ENCODE measurements around the gene SCUBE1. TPM values are rescaled to one million over a fixed set of nuclear protein-coding genes. Genes with fewer than 3 reads are reported as not detected.

The SCUBE1 gene
- total RNA-seq, 1 donor from 2014 or later, result 54.7 TPM

DNA sequence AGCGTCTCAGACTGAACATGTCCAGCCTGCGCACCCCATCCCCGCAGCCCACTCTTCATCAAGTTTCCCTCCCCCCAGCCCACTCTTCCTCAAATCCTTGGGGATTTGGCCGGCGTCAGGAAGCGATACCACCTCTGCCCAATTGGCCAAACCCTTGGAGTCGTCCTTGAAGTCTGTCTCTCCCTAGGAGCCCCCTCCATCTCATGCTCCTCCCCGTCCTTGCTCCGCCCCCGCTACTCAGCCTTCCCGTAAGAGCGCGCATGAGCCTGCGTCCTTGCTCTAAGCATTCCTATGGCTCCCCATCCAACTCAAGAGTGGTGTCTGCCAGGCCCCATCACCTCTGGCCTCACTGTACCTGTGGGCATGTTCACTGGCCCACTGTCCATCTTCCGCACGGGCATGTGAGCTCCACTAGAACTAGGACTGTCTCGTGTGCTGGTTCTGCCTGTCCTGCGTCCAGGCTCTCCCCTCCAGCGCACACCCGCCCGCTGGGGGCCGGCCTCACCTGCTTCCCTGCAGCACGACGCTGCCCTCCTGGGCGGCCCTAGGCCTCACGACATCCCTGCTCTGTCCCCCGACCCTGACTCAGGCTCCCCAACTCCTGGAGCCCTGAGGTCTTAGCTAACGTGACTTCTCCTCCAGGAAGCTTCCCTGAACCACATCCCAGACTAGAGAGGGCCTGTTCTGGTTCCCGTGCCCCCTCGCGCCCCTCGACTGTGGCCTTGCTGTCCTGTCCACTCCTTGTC, 125.7 kb downstream of the SCUBE1 start:
- Mint-ChIP-seq H3K36me3 (ENCODE audit: low read depth, unreplicated experiment) (peaks cover 22% of the 10 kb centered on the region), H3K9me3 (ENCODE audit: unreplicated experiment) (no peaks in the 10 kb centered on the region), H3K4me3 (ENCODE audit: unreplicated experiment) (peak overlapping the region; percentile 42), H3K27ac (ENCODE audit: unreplicated experiment) (no peak overlapping the region), H3K4me1 (ENCODE audit: unreplicated experiment) (no peaks in the 10 kb centered on the region), H3K27me3 (ENCODE audit: unreplicated experiment) (peaks cover 17% of the 10 kb centered on the region)
- DNase-seq (ENCODE audit: low spot score), result no peak
- no peak for TF ChIP-seq CTCF (IDR thresholded peaks at IDR 0.05; ENCODE audit: unreplicated experiment)

DNA sequence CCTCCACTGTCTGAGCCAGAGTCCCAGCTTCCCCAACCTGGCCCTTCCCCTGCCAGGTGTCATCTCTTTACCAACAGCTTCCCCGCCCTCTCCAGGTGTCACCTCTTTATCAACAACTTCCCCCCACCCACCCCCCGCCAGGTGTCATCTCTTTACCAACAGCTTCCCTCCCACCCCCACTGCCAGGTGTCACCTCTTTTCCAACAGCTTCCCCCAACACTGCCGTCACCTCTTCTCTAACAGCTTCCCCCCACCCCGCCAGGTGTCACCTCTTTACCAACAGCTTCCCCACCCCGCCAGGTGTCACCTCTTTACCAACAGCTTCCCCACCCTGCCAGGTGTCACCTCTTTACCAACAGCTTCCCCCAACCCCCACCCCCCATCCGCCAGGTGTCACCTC, 126.4 kb downstream of the SCUBE1 start:
- Mint-ChIP-seq H3K9me3 (ENCODE audit: unreplicated experiment) (no peaks in the 10 kb centered on the region), H3K36me3 (ENCODE audit: low read depth, unreplicated experiment) (peaks cover 22% of the 10 kb centered on the region), H3K4me3 (ENCODE audit: unreplicated experiment) (no peak overlapping the region), H3K27me3 (ENCODE audit: unreplicated experiment) (peaks cover 17% of the 10 kb centered on the region), H3K27ac (ENCODE audit: unreplicated experiment) (no peak overlapping the region), H3K4me1 (ENCODE audit: unreplicated experiment) (no peaks in the 10 kb centered on the region)
- no peak for DNase-seq (ENCODE audit: low spot score)
- no peak for TF ChIP-seq CTCF (IDR thresholded peaks at IDR 0.05; ENCODE audit: unreplicated experiment)

DNA sequence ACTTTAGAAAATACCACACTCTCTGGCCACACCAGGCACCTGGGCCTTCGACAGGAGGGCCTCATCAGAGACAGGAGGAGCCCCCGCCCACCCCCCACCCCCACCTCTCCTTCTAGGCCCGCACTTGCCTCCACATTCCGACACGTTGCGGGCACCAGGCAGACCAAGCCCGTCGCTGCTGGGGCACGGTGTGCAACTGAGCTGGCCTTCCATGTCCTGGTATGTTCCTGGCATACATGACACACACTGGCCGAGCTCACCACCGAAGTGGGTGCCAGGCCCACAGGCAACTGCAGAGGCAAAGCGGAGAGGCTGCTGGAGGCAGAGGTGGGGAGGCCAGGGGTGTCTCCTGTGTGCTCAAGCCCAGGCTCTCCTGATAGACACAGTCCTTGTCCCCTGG, 129.2 kb downstream of the SCUBE1 start:
- H3K9me3 Mint-ChIP-seq (ENCODE audit: unreplicated experiment), result no peaks in the 10 kb centered on the region

DNA sequence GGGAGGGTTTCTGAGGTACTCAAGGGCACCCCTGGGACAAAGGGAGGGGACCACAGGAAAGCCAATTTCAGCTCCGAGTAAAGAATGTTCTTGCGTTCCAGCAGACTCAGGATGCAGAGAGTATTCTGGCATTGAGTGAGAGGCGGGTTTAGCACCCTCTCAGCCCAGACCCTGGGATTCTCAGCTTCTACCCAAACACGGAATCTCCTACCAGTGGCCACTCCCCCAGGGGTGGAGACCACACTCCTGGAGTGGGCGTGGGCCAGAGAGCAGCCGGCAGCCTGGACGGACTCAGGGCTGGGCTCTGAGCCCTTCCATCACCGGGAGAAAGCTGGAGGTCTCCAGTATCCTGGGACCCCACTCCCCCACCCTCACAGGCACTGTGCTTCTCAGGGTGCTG, 130.1 kb downstream of the SCUBE1 start:
- no peak for TF ChIP-seq CTCF (IDR thresholded peaks at IDR 0.05; ENCODE audit: unreplicated experiment)
- no peak overlapping the region for H3K4me3 Mint-ChIP-seq (ENCODE audit: unreplicated experiment)
- H3K27me3 Mint-ChIP-seq (ENCODE audit: unreplicated experiment), result peaks cover 15% of the 10 kb centered on the region
- H3K9me3 Mint-ChIP-seq (ENCODE audit: unreplicated experiment), result no peaks in the 10 kb centered on the region
- DNase-seq (ENCODE audit: low spot score), result no peak
- H3K4me1 Mint-ChIP-seq (ENCODE audit: unreplicated experiment), result no peaks in the 10 kb centered on the region
- no peak overlapping the region for H3K27ac Mint-ChIP-seq (ENCODE audit: unreplicated experiment)
- H3K36me3 Mint-ChIP-seq (ENCODE audit: low read depth, unreplicated experiment), result peaks cover 10% of the 10 kb centered on the region

More for the DNA sequence above, 129.2 kb downstream of the SCUBE1 start:
- no peak for TF ChIP-seq CTCF (IDR thresholded peaks at IDR 0.05; ENCODE audit: unreplicated experiment)
- peaks cover 17% of the 10 kb centered on the region for H3K27me3 Mint-ChIP-seq (ENCODE audit: unreplicated experiment)
- H3K4me1 Mint-ChIP-seq (ENCODE audit: unreplicated experiment), result no peaks in the 10 kb centered on the region
- no peak overlapping the region for H3K4me3 Mint-ChIP-seq (ENCODE audit: unreplicated experiment)
- DNase-seq (ENCODE audit: low spot score), result no peak
- peaks cover 13% of the 10 kb centered on the region for H3K36me3 Mint-ChIP-seq (ENCODE audit: low read depth, unreplicated experiment)
- no peak overlapping the region for H3K27ac Mint-ChIP-seq (ENCODE audit: unreplicated experiment)

- H3K9me3 Mint-ChIP-seq (ENCODE audit: unreplicated experiment), result no peaks in the 10 kb centered on the region
- H3K4me3 Mint-ChIP-seq (ENCODE audit: unreplicated experiment), result no peak overlapping the region
- peaks cover 14% of the 10 kb centered on the region for H3K27me3 Mint-ChIP-seq (ENCODE audit: unreplicated experiment)
- peaks cover 10% of the 10 kb centered on the region for H3K36me3 Mint-ChIP-seq (ENCODE audit: low read depth, unreplicated experiment)
- no peak for DNase-seq (ENCODE audit: low spot score)
- H3K4me1 Mint-ChIP-seq (ENCODE audit: unreplicated experiment), result no peaks in the 10 kb centered on the region
- no peak overlapping the region for H3K27ac Mint-ChIP-seq (ENCODE audit: unreplicated experiment)
- no peak for TF ChIP-seq CTCF (IDR thresholded peaks at IDR 0.05; ENCODE audit: unreplicated experiment)
Measured at GRCh38 chr22:43212434-43212952, 130.7 kb downstream of the SCUBE1 start.

Measured in endothelial cell (in vitro differentiated cells).